Cardiac ventricle fibroblast (primary cell): ENCODE results near the gene MINDY4. TPM values are rescaled to one million over a fixed set of nuclear protein-coding genes. Genes with fewer than 3 reads are reported as not detected.

ENCODE experiments used
- total RNA-seq: library from RNA; depleted of rRNA; stranded (reverse); fragments of >200 nt; gene quantifications from 2 replicates; pipeline ENCODE4 v1.2.3, GENCODE V29; 2015

Gene MINDY4
- total RNA-seq: 9.5 and 10.1 TPM in 2 replicates

GRCh38 chr7:30771174-30771879, at the start of gene MINDY4:
Gene MINDY4, plus strand, starts transcription at chr7:30771417. Its CDS starts 77 bp downstream, at chr7:30771494.

GRCh38 chr7:30751696-30752273, 19.4 kb upstream of the MINDY4 start, which contains the start of gene INMT:
Gene INMT, plus strand, starts transcription at chr7:30752135. Its CDS starts 16 bp downstream, at chr7:30752151.

GRCh38 chr7:30911561-30911969, 140.3 kb downstream of the MINDY4 start, which contains the start of gene AQP1:
Gene AQP1, plus strand, starts transcription at chr7:30911853. Its CDS starts 57 bp downstream, at chr7:30911910.

Other genes with a start within 250 kb of the MINDY4 start
- gene GARS1, start 176.5 kb upstream of the MINDY4 start, total RNA-seq: 117 and 144 TPM in 2 replicates
- not detected in 2 replicates for gene CRHR2, start 89.0 kb upstream of the MINDY4 start, total RNA-seq
- 181 and 220 TPM in 2 replicates for gene INMT, start 19.3 kb upstream of the MINDY4 start, total RNA-seq
- gene AQP1, start 140.4 kb downstream of the MINDY4 start, total RNA-seq: 3.4 and 3.8 TPM in 2 replicates
- not detected in 2 replicates for gene GHRHR, start 192.5 kb downstream of the MINDY4 start, total RNA-seq